HG02885 (cell line): ENCODE data around the gene GMPR2.

Experiments
- ATAC-seq: cut with Tn5 transposase; IDR thresholded peaks from one replicate; pipeline ENCODE4 v1.9.1; 2021; ENCODE audit warnings: mild to moderate bottlenecking; ENCODE audit not compliant: unreplicated experiment, poor library complexity

GMPR2 gene

DNA sequence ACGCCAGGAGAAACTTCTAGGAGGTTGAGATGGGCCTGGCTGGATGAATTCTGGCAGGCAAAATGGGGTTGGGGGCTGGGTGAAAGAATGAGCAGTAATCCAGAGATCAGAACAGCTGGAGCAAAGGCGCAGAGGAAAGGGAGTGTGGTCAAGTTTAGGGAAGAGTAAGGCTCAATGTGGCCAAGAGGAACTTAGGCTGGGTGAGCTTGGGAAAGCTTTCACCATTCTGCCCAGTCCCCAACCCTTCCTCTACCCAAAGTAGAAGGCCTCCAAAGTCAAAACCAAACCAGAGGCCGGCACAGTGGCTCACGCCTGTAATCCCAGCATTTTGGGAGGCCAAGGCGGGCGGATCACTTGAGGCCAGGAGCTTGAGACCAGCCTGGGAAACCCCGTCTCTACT lies 48.9 kb downstream of the GMPR2 start:
- ATAC-seq, result no peak

DNA sequence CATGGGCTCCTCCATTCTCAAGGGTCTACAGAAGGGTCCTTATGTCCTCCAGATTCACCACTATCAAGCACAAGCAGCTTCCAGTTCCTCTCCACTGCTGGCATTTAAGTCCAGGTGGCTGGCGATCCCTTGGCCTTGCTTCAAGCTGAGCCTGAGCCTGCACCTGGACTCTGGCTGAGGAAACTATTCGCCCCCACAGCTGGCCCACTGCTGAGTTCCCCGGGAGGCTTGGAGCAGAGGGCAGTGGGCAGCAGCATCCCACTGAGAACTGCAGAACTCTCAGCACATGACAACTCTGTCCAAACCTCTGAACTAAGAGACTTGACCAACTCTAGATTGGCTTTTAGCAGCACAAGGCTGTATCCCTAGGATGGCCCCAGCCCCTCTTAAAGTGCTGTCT lies 50.0 kb downstream of the GMPR2 start:
- no peak for ATAC-seq

DNA sequence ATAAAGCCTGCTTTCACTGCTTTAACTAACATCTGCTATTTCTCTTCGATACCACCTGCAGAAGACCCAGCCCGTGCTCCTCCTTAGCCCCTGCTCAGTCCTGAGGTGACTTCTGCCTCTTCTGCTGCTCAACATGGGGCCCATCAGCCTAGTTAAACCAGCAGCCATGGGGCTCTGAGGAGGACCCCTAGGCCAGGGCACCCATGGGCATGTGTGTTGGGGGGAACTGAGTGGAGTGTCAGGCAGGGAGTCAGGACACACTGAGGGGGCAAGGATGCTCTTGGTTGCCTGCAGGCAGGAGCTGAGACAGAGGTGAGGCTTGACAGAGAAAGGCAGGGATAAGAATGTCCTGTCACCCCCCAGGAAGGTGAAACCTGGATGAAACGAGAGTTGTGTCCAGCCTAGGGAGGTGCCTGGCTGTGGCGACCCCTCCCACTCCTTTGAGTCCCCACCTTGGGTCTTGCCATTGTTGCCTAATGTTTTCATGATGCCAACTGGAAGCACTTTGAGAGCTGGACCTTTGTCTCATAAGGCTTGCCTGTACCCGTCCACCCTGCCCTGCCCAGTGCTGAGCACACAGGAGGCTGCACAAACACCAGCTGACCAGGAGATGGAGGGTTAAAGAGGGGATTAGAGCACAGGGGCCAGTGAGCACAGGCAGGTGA lies 51.2 kb downstream of the GMPR2 start:
- no peak for ATAC-seq

DNA sequence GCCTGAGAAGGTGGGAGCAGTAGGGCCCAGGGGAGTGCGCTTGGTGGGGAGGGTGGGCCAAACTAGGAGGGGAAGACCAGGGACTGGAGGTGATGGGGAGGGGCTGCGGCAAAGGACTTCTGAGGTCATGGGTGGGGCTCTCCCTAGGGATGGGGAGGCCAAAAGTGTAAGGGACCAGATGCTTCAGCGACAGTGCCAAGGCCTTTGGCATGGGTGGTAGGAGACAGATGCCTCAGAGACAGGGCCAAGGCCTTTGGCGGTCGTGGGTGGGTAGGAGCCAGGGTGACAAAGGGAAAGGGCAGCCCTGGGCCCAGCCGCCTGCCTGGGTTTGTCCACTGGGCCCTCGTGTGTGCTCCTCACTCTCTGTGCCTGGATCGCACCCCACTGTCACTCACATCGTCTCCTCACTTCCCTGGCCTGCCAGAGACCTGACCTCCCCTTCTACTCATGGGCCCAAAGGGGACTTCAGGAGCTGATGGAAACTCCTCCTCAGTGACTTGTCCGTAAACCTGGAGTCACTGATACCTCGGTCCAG lies 51.8 kb downstream of the GMPR2 start:
- ATAC-seq, result no peak

DNA sequence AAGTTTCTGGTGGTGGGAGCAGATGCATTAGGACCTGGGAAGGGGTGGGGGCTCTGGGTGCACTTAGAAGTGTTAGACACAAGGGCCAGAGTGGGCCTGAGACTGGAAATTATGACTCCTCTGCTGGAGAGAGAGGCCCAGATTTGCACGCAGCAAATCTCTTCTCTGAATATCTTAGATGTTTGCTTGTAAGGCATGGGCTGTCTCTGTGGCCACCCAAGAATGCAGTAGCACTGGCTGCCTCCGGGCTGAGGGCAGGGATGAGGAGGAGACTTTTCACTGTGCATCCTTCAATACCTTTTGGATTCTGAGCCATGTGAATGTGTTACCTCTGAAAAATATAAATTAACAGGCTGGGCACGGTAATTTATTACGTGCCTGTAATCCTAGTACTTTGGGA lies 52.6 kb downstream of the GMPR2 start:
- no peak for ATAC-seq

DNA sequence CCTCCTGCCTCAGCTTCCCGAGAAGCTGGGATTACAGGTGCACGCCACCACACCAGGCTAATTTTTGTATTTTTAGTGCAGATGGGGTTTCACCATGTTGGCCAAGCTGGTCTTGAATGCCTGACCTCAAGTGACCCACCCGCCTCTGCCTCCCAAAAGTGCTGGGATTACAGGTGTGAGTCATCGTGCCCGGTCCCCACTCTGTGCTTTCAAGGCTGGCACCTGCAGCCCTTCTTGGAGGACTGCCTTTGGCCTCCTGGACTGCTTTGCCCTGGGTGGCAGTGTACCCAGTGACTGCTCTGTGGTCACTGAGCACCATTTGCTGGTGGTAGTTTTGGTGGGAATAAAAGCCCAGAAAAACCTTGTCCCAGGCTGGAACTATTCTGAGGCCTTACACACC lies 54.3 kb downstream of the GMPR2 start:
- no peak for ATAC-seq
